Activated T-cell treated with anti-CD3 and anti-CD28 coated beads, Interleukin-2, amount 50 U/mL, for 4 hours (primary cell): ENCODE data around the gene CTDP1. TPM values are rescaled to one million over a fixed set of nuclear protein-coding genes. Genes with fewer than 3 reads are reported as not detected.

Experiments used
- ATAC-seq, 2 donors: fragments of 200-7000 bp; cut with Tn5 transposase; one replicate each; pipeline ENCODE4 v1.10.0; 2021
- DNase-seq: peaks from one replicate; pipeline ENCODE4 v3.0.0-alpha.2; 2020
- H3K27me3 Mint-ChIP-seq: one replicate; pipeline ENCODE4 v1.8.0; 2021; ENCODE audit warnings: low read depth, mixed read lengths
- H3K36me3 Mint-ChIP-seq: one replicate; pipeline ENCODE4 v1.8.0; 2022; ENCODE audit warnings: mixed read lengths; ENCODE audit not compliant: insufficient read depth
- H3K4me1 Mint-ChIP-seq: one replicate; pipeline ENCODE4 v1.8.0; 2021; ENCODE audit warnings: low read depth, mixed read lengths
- H3K4me3 Mint-ChIP-seq: one replicate; pipeline ENCODE4 v1.8.0; 2021; ENCODE audit warnings: mild to moderate bottlenecking, moderate library complexity, mixed read lengths
- H3K9me3 Mint-ChIP-seq: one replicate; pipeline ENCODE4 v1.8.0; 2021; ENCODE audit warnings: mixed read lengths
- total RNA-seq, 3 donors: library from RNA; stranded (reverse); gene quantifications; one replicate each; pipeline ENCODE4 v1.2.1, GENCODE V29; 2021

CTDP1 gene
- total RNA-seq, 3 donors from 2014 or later = 38.6 to 46.2 (median 44.6) TPM

GRCh38 chr18:79779700-79780190 lies 100.1 kb downstream of the CTDP1 start:
- Mint-ChIP-seq H3K27me3 (peaks cover 13% of the 10 kb centered on the region), H3K4me3 (no peak overlapping the region), H3K9me3 (no peaks in the 10 kb centered on the region), H3K4me1 (no peaks in the 10 kb centered on the region), H3K36me3 (no peaks in the 10 kb centered on the region)
- no peak for DNase-seq
- ATAC-seq = no peak

GRCh38 chr18:79780547-79780946 lies 100.9 kb downstream of the CTDP1 start:
- H3K4me3 Mint-ChIP-seq = no peak overlapping the region
- ATAC-seq (no peak), DNase-seq (no peak)
- H3K36me3 Mint-ChIP-seq = no peaks in the 10 kb centered on the region
- H3K9me3 Mint-ChIP-seq = no peaks in the 10 kb centered on the region
- H3K27me3 Mint-ChIP-seq = peaks cover 19% of the 10 kb centered on the region
- no peaks in the 10 kb centered on the region for H3K4me1 Mint-ChIP-seq

- H3K9me3 Mint-ChIP-seq = no peaks in the 10 kb centered on the region
- H3K36me3 Mint-ChIP-seq = no peaks in the 10 kb centered on the region
- DNase-seq = no peak
- peaks cover 24% of the 10 kb centered on the region for H3K27me3 Mint-ChIP-seq
- no peak for ATAC-seq
- no peaks in the 10 kb centered on the region for H3K4me1 Mint-ChIP-seq
- no peak overlapping the region for H3K4me3 Mint-ChIP-seq
Measured at GRCh38 chr18:79781331-79781941, 101.8 kb downstream of the CTDP1 start.

GRCh38 chr18:79782566-79783308 lies 103.1 kb downstream of the CTDP1 start:
- H3K9me3 Mint-ChIP-seq = no peaks in the 10 kb centered on the region
- ATAC-seq = no peak
- peaks cover 32% of the 10 kb centered on the region for H3K27me3 Mint-ChIP-seq
- no peak overlapping the region for H3K4me3 Mint-ChIP-seq
- DNase-seq = no peak
- H3K36me3 Mint-ChIP-seq = no peaks in the 10 kb centered on the region
- no peaks in the 10 kb centered on the region for H3K4me1 Mint-ChIP-seq

- no peak overlapping the region for H3K4me3 Mint-ChIP-seq
- no peaks in the 10 kb centered on the region for H3K9me3 Mint-ChIP-seq
- no peaks in the 10 kb centered on the region for H3K4me1 Mint-ChIP-seq
- no peak for ATAC-seq
- no peaks in the 10 kb centered on the region for H3K36me3 Mint-ChIP-seq
- H3K27me3 Mint-ChIP-seq = peaks cover 40% of the 10 kb centered on the region
- DNase-seq = no peak
Measured at GRCh38 chr18:79784071-79784913, 104.7 kb downstream of the CTDP1 start.

- H3K36me3 Mint-ChIP-seq = no peaks in the 10 kb centered on the region
- H3K9me3 Mint-ChIP-seq = no peaks in the 10 kb centered on the region
- ATAC-seq (no peak), DNase-seq (no peak)
- H3K4me1 Mint-ChIP-seq = peaks cover under 1% of the 10 kb centered on the region
- peaks cover 45% of the 10 kb centered on the region for H3K27me3 Mint-ChIP-seq
- no peak overlapping the region for H3K4me3 Mint-ChIP-seq
Measured at GRCh38 chr18:79784965-79785770, 105.6 kb downstream of the CTDP1 start.

GRCh38 chr18:79785831-79786230 lies 106.2 kb downstream of the CTDP1 start:
- no peak for DNase-seq
- Mint-ChIP-seq H3K4me3 (no peak overlapping the region), H3K9me3 (no peaks in the 10 kb centered on the region), H3K4me1 (peaks cover 2% of the 10 kb centered on the region), H3K36me3 (no peaks in the 10 kb centered on the region), H3K27me3 (peaks cover 49% of the 10 kb centered on the region)
- no peak for ATAC-seq

GRCh38 chr18:79786304-79786703 lies 106.7 kb downstream of the CTDP1 start:
- H3K4me1 Mint-ChIP-seq = peaks cover 4% of the 10 kb centered on the region
- no peaks in the 10 kb centered on the region for H3K36me3 Mint-ChIP-seq
- H3K9me3 Mint-ChIP-seq = no peaks in the 10 kb centered on the region
- DNase-seq = no peak
- no peak for ATAC-seq
- no peak overlapping the region for H3K4me3 Mint-ChIP-seq
- H3K27me3 Mint-ChIP-seq = peaks cover 54% of the 10 kb centered on the region

GRCh38 chr18:79786786-79787526 lies 107.4 kb downstream of the CTDP1 start:
- DNase-seq = no peak
- Mint-ChIP-seq H3K4me1 (peaks cover 8% of the 10 kb centered on the region), H3K36me3 (no peaks in the 10 kb centered on the region), H3K9me3 (no peaks in the 10 kb centered on the region), H3K4me3 (no peak overlapping the region), H3K27me3 (peaks cover 60% of the 10 kb centered on the region)
- ATAC-seq = no peak

- H3K4me1 Mint-ChIP-seq = peaks cover 11% of the 10 kb centered on the region
- H3K4me3 Mint-ChIP-seq = no peak overlapping the region
- H3K27me3 Mint-ChIP-seq = peaks cover 63% of the 10 kb centered on the region
- ATAC-seq (no peak), DNase-seq (no peak)
- H3K36me3 Mint-ChIP-seq = no peaks in the 10 kb centered on the region
- no peaks in the 10 kb centered on the region for H3K9me3 Mint-ChIP-seq
Measured at GRCh38 chr18:79787527-79787864, 107.9 kb downstream of the CTDP1 start.

- ATAC-seq = peak in 1 of 2 donors; percentile 35
- no peaks in the 10 kb centered on the region for H3K9me3 Mint-ChIP-seq
- H3K27me3 Mint-ChIP-seq = peaks cover 69% of the 10 kb centered on the region
- H3K4me3 Mint-ChIP-seq = no peak overlapping the region
- DNase-seq = no peak
- no peaks in the 10 kb centered on the region for H3K36me3 Mint-ChIP-seq
- peaks cover 14% of the 10 kb centered on the region for H3K4me1 Mint-ChIP-seq
Measured at GRCh38 chr18:79787865-79788733, 108.5 kb downstream of the CTDP1 start.

GRCh38 chr18:79788734-79789085 lies 109.1 kb downstream of the CTDP1 start:
- DNase-seq (no peak), ATAC-seq (no peak)
- Mint-ChIP-seq H3K4me3 (no peak overlapping the region), H3K36me3 (no peaks in the 10 kb centered on the region), H3K4me1 (peaks cover 14% of the 10 kb centered on the region), H3K9me3 (no peaks in the 10 kb centered on the region), H3K27me3 (peaks cover 69% of the 10 kb centered on the region)
